Measurements from ENCODE around the gene MTM1.

Gene MTM1

GRCh38 chrX:150663073-150663472 lies 94.7 kb downstream of the MTM1 start:
- DNase-seq (ENCODE audit: low read depth, low spot score): no peak

- DNase-seq (ENCODE audit: low read depth, low spot score): peak; percentile 70
Observed at GRCh38 chrX:150664290-150664689, 95.9 kb downstream of the MTM1 start.

GRCh38 chrX:150676221-150676620 lies 107.8 kb downstream of the MTM1 start:
- DNase-seq (ENCODE audit: low read depth, low spot score): no peak

GRCh38 chrX:150680974-150681373 lies 112.6 kb downstream of the MTM1 start:
- peak; percentile 59 for DNase-seq (ENCODE audit: low read depth, low spot score)

GRCh38 chrX:150683112-150683511 lies 114.7 kb downstream of the MTM1 start:
- no peak for DNase-seq (ENCODE audit: low read depth, low spot score)

GRCh38 chrX:150683536-150684146 lies 115.2 kb downstream of the MTM1 start:
- peak; percentile 39 for DNase-seq (ENCODE audit: low read depth, low spot score)

- DNase-seq (ENCODE audit: low read depth, low spot score): peak; percentile 82
Observed at GRCh38 chrX:150688911-150689451, 120.6 kb downstream of the MTM1 start.

- peak; percentile 91 for DNase-seq (ENCODE audit: low read depth, low spot score)
Observed at GRCh38 chrX:150690126-150690525, 121.7 kb downstream of the MTM1 start.

- DNase-seq (ENCODE audit: low read depth, low spot score): no peak
Observed at GRCh38 chrX:150692296-150692695, 123.9 kb downstream of the MTM1 start.

- DNase-seq (ENCODE audit: low read depth, low spot score): peak; percentile 42
Observed at GRCh38 chrX:150692831-150693724, 124.7 kb downstream of the MTM1 start, which contains the start of gene MTMR1. Gene MTMR1, plus strand, starts transcription at chrX:150693396. Its CDS starts 135 bp downstream, at chrX:150693531.

GRCh38 chrX:150693725-150694574 lies 125.5 kb downstream of the MTM1 start:
- peak; percentile 62 for DNase-seq (ENCODE audit: low read depth, low spot score)

- no peak for DNase-seq (ENCODE audit: low read depth, low spot score)
Observed at GRCh38 chrX:150694738-150695410, 126.5 kb downstream of the MTM1 start.

GRCh38 chrX:150696331-150696730 lies 127.9 kb downstream of the MTM1 start:
- no peak for DNase-seq (ENCODE audit: low read depth, low spot score)

GRCh38 chrX:150696866-150697265 lies 128.4 kb downstream of the MTM1 start:
- DNase-seq (ENCODE audit: low read depth, low spot score): no peak

- DNase-seq (ENCODE audit: low read depth, low spot score): no peak
Observed at GRCh38 chrX:150697641-150698040, 129.2 kb downstream of the MTM1 start.

- DNase-seq (ENCODE audit: low read depth, low spot score): no peak
Observed at GRCh38 chrX:150698981-150699380, 130.6 kb downstream of the MTM1 start.

GRCh38 chrX:150700107-150700506 lies 131.7 kb downstream of the MTM1 start:
- DNase-seq (ENCODE audit: low read depth, low spot score): no peak

- no peak for DNase-seq (ENCODE audit: low read depth, low spot score)
Observed at GRCh38 chrX:150701377-150701776, 133.0 kb downstream of the MTM1 start.

- DNase-seq (ENCODE audit: low read depth, low spot score): no peak
Observed at GRCh38 chrX:150702966-150703694, 134.7 kb downstream of the MTM1 start.

GRCh38 chrX:150703695-150703974 lies 135.2 kb downstream of the MTM1 start:
- no peak for DNase-seq (ENCODE audit: low read depth, low spot score)
